ENCODE results near the gene PDZRN3. TPM values are rescaled to one million over a fixed set of nuclear protein-coding genes. Genes with fewer than 3 reads are reported as not detected.

The PDZRN3 gene
- total and polyA plus RNA-seq, 7 donors: 2.5 to 39.3 (median 16.0) TPM

DNA sequence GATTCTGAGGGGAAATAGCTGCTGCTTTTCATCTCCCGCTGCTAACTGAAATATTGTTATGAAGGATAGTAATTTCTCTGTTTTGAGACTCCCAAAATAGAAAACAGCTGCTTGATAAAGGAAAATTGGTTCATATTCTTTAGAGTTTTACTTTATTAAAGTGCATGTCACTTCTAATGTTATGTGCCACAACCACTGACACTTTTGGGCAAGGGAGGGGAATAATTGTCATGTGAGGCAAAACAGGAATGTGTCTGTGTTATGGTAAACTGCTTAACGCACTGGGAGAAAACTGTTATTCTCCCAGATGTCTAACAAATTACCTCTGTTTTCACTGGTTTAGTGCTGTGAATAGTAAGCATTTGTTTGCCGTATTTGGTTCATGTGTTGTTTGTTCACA is 201.6 kb downstream of the PDZRN3 start:
- no peaks in the 10 kb centered on the region for H3K36me3 ChIP-seq (ENCODE audit: insufficient read depth in 1 of 2, low read depth in 1 of 2)
- intact Hi-C loops (cut with DNase I): no loop called here
- no peaks in the 10 kb centered on the region for H3K9me3 ChIP-seq
- peaks cover 24% of the 10 kb centered on the region for H3K4me1 ChIP-seq
- 52 to 70% (median 56%) methylated on average over 3 of the region's 3 CpGs for WGBS, 3 donors
- H3K4me3 ChIP-seq: no peak overlapping the region
- no peaks in the 10 kb centered on the region for H3K27me3 ChIP-seq (ENCODE audit: insufficient read depth in 3 of 3, low read length in 2 of 3)
- TF ChIP-seq, protein P1, sequence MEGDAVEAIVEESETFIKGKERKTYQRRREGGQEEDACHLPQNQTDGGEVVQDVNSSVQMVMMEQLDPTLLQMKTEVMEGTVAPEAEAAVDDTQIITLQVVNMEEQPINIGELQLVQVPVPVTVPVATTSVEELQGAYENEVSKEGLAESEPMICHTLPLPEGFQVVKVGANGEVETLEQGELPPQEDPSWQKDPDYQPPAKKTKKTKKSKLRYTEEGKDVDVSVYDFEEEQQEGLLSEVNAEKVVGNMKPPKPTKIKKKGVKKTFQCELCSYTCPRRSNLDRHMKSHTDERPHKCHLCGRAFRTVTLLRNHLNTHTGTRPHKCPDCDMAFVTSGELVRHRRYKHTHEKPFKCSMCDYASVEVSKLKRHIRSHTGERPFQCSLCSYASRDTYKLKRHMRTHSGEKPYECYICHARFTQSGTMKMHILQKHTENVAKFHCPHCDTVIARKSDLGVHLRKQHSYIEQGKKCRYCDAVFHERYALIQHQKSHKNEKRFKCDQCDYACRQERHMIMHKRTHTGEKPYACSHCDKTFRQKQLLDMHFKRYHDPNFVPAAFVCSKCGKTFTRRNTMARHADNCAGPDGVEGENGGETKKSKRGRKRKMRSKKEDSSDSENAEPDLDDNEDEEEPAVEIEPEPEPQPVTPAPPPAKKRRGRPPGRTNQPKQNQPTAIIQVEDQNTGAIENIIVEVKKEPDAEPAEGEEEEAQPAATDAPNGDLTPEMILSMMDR (IDR thresholded peaks at IDR 0.05): no peak
- no peak for ATAC-seq
- H3K27ac ChIP-seq: no peak overlapping the region
- DNase-seq: no peak

DNA sequence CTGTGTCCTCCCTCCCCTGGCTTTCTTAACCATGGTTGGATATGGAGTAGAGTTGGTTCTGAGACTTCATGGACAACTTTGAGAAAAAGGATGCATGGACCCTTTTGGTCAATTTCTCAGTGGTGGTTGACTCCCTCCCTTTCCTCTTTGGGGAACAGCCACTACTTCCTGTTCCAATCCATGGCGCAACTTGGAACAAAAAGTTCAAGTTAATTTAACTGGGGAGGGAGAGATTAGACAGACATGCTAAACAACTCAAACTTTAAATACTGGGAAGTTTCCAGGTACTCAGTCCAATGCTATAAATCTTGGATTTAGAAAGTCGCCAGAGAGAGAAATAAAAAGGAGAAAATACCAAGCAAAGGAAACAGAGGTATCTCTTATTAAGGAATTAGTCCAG is 202.2 kb downstream of the PDZRN3 start:
- peak in 1 of 4 donors; percentile 9 for ATAC-seq
- Histone ChIP-seq H3K27ac (no peak overlapping the region), H3K4me1 (peaks cover 22% of the 10 kb centered on the region), H3K9me3 (no peaks in the 10 kb centered on the region), H3K27me3 (ENCODE audit: insufficient read depth in 3 of 3, low read length in 2 of 3) (no peaks in the 10 kb centered on the region), H3K36me3 (ENCODE audit: insufficient read depth in 1 of 2, low read depth in 1 of 2) (no peaks in the 10 kb centered on the region), H3K4me3 (no peak overlapping the region)
- intact Hi-C loops (cut with DNase I): no loop called here
- WGBS, 3 donors: 37 to 59% (median 38%) methylated on average over 2 of the region's 2 CpGs
- TF ChIP-seq, protein P1 (IDR thresholded peaks at IDR 0.05): no peak
- DNase-seq: no peak

DNA sequence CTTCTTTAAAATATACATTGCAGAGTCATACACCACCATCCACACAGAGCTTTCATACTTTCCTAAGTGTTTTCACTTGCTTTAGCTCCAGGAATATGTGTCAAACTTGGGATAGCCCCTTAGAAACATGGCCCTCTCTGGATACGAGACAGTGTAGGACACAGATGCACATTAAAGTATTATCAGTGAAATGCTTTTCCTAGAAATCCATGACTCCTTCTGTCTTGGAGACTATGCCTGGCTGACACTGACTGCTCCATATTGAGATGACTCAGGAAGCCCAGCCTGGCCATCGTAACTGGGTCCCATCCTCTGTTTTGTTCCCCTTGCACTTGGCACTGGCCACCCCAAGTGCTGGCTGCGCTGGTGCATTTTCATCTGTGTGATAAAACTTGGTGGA is 204.8 kb downstream of the PDZRN3 start:
- ATAC-seq (peak in 3 of 4 donors; percentile 27 to 55 (median 53)), DNase-seq (no peak)
- no peak overlapping the region for H3K27ac ChIP-seq
- H3K27me3 ChIP-seq (ENCODE audit: insufficient read depth in 3 of 3, low read length in 2 of 3): no peaks in the 10 kb centered on the region
- H3K4me3 ChIP-seq: no peak overlapping the region
- H3K4me1 ChIP-seq: peaks cover 8% of the 10 kb centered on the region
- H3K36me3 ChIP-seq (ENCODE audit: insufficient read depth in 1 of 2, low read depth in 1 of 2): no peaks in the 10 kb centered on the region
- WGBS, 3 donors: 62 to 87% (median 73%) methylated on average over 3 of the region's 3 CpGs
- TF ChIP-seq, protein P1 (IDR thresholded peaks at IDR 0.05): no peak
- H3K9me3 ChIP-seq: no peaks in the 10 kb centered on the region
- intact Hi-C loops (cut with DNase I): no loop called here

DNA sequence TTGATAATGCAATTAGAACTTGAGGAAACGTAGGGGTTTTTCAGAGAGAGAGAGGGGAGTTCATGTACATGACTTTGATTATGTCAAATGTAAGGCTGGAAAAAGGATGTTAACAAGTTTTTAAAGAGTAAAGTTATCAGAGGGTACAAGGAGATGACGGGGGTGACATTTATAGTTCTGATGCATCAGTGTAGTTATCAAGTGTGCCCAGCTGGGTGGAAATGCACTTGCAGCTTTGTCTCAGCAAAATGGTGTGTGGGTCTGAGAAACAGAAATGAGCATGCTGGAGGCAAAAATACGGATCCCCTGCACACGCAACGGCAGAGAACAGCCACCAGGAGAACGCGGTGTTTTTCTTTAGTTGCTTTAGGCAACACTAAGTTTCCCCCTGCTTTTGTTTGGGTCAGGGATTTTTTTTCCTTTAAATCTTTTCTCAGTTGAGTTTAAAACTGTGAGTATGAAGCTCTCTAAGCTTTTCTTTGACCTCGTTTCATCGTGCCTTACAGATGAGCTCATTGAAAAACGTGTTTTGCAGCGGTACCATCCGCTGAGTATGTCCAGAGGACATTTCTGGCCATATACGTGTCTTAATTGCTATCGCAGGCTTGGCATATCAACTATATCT is 205.4 kb downstream of the PDZRN3 start:
- peak in 2 of 4 donors; percentile 37 to 63 for ATAC-seq
- no peak overlapping the region for H3K4me3 ChIP-seq
- intact Hi-C loops (cut with DNase I): no loop called here
- no peak overlapping the region for H3K27ac ChIP-seq
- H3K27me3 ChIP-seq (ENCODE audit: insufficient read depth in 3 of 3, low read length in 2 of 3): no peaks in the 10 kb centered on the region
- H3K4me1 ChIP-seq: peaks cover 8% of the 10 kb centered on the region
- no peak for DNase-seq
- TF ChIP-seq, protein P1 (IDR thresholded peaks at IDR 0.05): no peak
- WGBS, 3 donors: 41 to 67% (median 48%) methylated on average over 14 of the region's 14 CpGs
- H3K9me3 ChIP-seq: no peaks in the 10 kb centered on the region
- no peaks in the 10 kb centered on the region for H3K36me3 ChIP-seq (ENCODE audit: insufficient read depth in 1 of 2, low read depth in 1 of 2)

DNA sequence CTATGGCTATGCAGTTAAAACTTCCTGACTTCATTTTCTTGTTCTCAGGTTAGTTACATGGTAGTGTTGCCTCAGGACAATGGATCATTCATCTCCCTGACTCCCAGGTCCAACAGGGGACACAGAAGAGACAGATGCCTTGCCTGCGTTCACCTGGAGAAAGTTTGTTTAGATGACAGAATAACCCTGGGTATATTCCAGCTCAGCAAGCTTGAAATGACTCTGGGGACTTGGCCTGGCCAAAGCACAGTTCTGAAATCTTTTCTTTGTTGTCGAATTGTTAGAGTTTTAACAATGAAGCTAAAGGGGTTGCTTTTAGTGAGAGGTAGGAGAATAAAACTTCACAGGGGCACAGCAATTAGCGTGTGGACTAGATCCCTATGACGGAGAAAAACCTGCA is 206.1 kb downstream of the PDZRN3 start:
- DNase-seq: no peak
- no peaks in the 10 kb centered on the region for H3K9me3 ChIP-seq
- intact Hi-C loops (cut with DNase I): no loop called here
- TF ChIP-seq, protein P1 (IDR thresholded peaks at IDR 0.05): no peak
- H3K27me3 ChIP-seq (ENCODE audit: insufficient read depth in 3 of 3, low read length in 2 of 3): no peaks in the 10 kb centered on the region
- H3K27ac ChIP-seq: no peak overlapping the region
- peaks cover 6% of the 10 kb centered on the region for H3K4me1 ChIP-seq
- no peak for ATAC-seq
- no peaks in the 10 kb centered on the region for H3K36me3 ChIP-seq (ENCODE audit: insufficient read depth in 1 of 2, low read depth in 1 of 2)
- 51 to 64% (median 52%) methylated on average over 4 of the region's 4 CpGs for WGBS, 3 donors
- H3K4me3 ChIP-seq: no peak overlapping the region

Data from psoas muscle (tissue), 8 donors.